Erythroblast (primary cell): ENCODE results near the gene WIZ.
"Not testable (repeated sequence)": the region's sequence is repeated elsewhere in the genome, so short reads cannot be mapped to it uniquely, and the experiment has no call there.

Experiments used
- DNase-seq, 2 experiments: peaks; one replicate each; lab custom pipeline; 2025; lab: John Stamatoyannopoulos, UW
- GATA1 ChIP-seq: IDR thresholded peaks from 2 replicates; pipeline ENCODE4 v1.6.1; 2011; ENCODE audit warnings: low read depth, mild to moderate bottlenecking, control low read depth, low read length, moderate library complexity
- POLR2A ChIP-seq: IDR thresholded peaks from 2 replicates; pipeline ENCODE4 v1.6.1; 2011; ENCODE audit warnings: mild to moderate bottlenecking, low read length

WIZ gene

GRCh38 chr19:15449620-15450527 is at the start of gene WIZ:
TSS of gene WIZ (minus strand) at chr19:15449956. CDS start at chr19:15448307, 1,649 bp downstream.
- no peak for TF ChIP-seq POLR2A
- no peak for TF ChIP-seq GATA1
- DNase-seq = peak; percentile 87 to 88

- no peak for TF ChIP-seq GATA1
- no peak for TF ChIP-seq POLR2A
- no peak for DNase-seq
These were observed 49.2 kb upstream of the WIZ start for GRCh38 chr19:15498910-15499309.

- TF ChIP-seq GATA1 (no peak), POLR2A (no peak)
- no peak for DNase-seq
These were observed 48.6 kb upstream of the WIZ start for GRCh38 chr19:15498156-15498858.

- TF ChIP-seq GATA1 (no peak), POLR2A (no peak)
- DNase-seq = no peak
These were observed 45.4 kb upstream of the WIZ start for GRCh38 chr19:15495151-15495550.

GRCh38 chr19:15488489-15489226 is 38.9 kb upstream of the WIZ start:
- no peak for DNase-seq
- TF ChIP-seq GATA1 (no peak), POLR2A (no peak)

GRCh38 chr19:15487038-15487437 is 37.3 kb upstream of the WIZ start:
- TF ChIP-seq POLR2A = no peak
- TF ChIP-seq GATA1 = no peak
- no peak for DNase-seq

- DNase-seq = not testable (repeated sequence)
These were observed 36.0 kb upstream of the WIZ start for GRCh38 chr19:15485768-15486167.

- not testable (repeated sequence) for DNase-seq
These were observed 31.2 kb upstream of the WIZ start for GRCh38 chr19:15480996-15481395.

GRCh38 chr19:15479391-15480345 is 29.9 kb upstream of the WIZ start, which contains the start of gene PGLYRP2:
TSS of gene PGLYRP2 (minus strand) at chr19:15479501. CDS start at chr19:15479371, 130 bp downstream.
- TF ChIP-seq GATA1 (no peak), POLR2A (no peak)

GRCh38 chr19:15476325-15476724 is 26.6 kb upstream of the WIZ start:
- TF ChIP-seq GATA1 (no peak), POLR2A (no peak)
- no peak for DNase-seq

More at GRCh38 chr19:15479391-15480345, 29.9 kb upstream of the WIZ start, which contains the start of gene PGLYRP2:
- no peak for DNase-seq

- TF ChIP-seq GATA1 (no peak), POLR2A (no peak)
- DNase-seq = no peak
These were observed 25.9 kb upstream of the WIZ start for GRCh38 chr19:15475611-15476010.

GRCh38 chr19:15475169-15475568 is 25.4 kb upstream of the WIZ start:
- TF ChIP-seq GATA1 = no peak
- TF ChIP-seq POLR2A = no peak
- DNase-seq = no peak

GRCh38 chr19:15473821-15474220 is 24.1 kb upstream of the WIZ start:
- not testable (repeated sequence) for DNase-seq
